NT2/D1 (cell line): Measurements from ENCODE around the gene SH3PXD2B.

ENCODE experiments used
- DNase-seq: peaks from one replicate; pipeline ENCODE4 v3.0.0-alpha.2; 2011; ENCODE audit warnings: low read depth, low spot score
- H3K27me3 ChIP-seq: 2 replicates; pipeline ENCODE4 v1.6.0; 2011; ENCODE audit warnings: mild to moderate bottlenecking; ENCODE audit not compliant: insufficient read length, insufficient read depth
- H3K36me3 ChIP-seq: 2 replicates; pipeline ENCODE4 v1.6.1; 2011; ENCODE audit warnings: mild to moderate bottlenecking, low read length, mixed read lengths; ENCODE audit not compliant: insufficient read depth, insufficient read length
- H3K4me1 ChIP-seq: 2 replicates; pipeline ENCODE4 v1.5.1; 2011; ENCODE audit not compliant: insufficient read depth, insufficient read length
- H3K4me3 ChIP-seq: 2 replicates; pipeline ENCODE4 v1.5.1; 2011; ENCODE audit warnings: low read depth; ENCODE audit not compliant: insufficient read length
- H3K9ac ChIP-seq: 2 replicates; pipeline ENCODE4 v1.6.0; 2011; ENCODE audit warnings: low read depth; ENCODE audit not compliant: insufficient read length
- H3K9me3 ChIP-seq: 2 replicates; pipeline ENCODE4 v1.5.1; 2011; ENCODE audit warnings: mild to moderate bottlenecking, low read length; ENCODE audit not compliant: insufficient read depth
- SUZ12 ChIP-seq: IDR thresholded peaks from 2 replicates; pipeline ENCODE4 v1.6.1; 2011; ENCODE audit not compliant: insufficient read length, insufficient read depth; ENCODE audit errors: extremely low read depth
- YY1 ChIP-seq: IDR thresholded peaks from 2 replicates; pipeline ENCODE4 v1.6.1; 2011; ENCODE audit not compliant: insufficient read length, insufficient read depth
- ZNF274 ChIP-seq: IDR thresholded peaks from 2 replicates; pipeline ENCODE4 v1.6.1; 2011; ENCODE audit warnings: mild to moderate bottlenecking, low read depth, low read length

SH3PXD2B gene

DNA sequence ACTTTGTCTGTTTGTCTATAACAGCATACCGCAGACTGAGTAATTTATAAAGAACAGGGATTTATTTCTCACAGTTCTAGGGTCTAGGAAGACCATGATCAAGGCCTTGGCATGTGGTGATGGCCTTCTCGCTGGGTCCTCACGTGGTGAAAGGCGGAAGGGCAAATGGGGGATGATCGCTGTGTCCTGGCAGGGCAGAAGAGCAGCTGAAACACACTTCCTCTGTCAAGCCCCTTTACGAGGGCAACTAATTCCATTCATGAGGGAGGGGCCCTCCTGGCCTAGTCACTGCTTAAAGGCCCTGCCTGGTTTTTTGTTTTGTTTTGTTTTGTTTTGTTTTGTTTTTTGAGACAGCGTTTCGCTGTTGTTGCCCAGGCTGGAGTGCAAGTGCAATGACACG, 128.9 kb downstream of the SH3PXD2B start:
- no peak for TF ChIP-seq SUZ12
- TF ChIP-seq ZNF274, result no peak
- TF ChIP-seq YY1, result no peak
- Histone ChIP-seq H3K9ac (no peak overlapping the region), H3K4me1 (no peaks in the 10 kb centered on the region), H3K9me3 (no peaks in the 10 kb centered on the region), H3K27me3 (no peaks in the 10 kb centered on the region), H3K36me3 (no peaks in the 10 kb centered on the region), H3K4me3 (no peak overlapping the region)
- no peak for DNase-seq

DNA sequence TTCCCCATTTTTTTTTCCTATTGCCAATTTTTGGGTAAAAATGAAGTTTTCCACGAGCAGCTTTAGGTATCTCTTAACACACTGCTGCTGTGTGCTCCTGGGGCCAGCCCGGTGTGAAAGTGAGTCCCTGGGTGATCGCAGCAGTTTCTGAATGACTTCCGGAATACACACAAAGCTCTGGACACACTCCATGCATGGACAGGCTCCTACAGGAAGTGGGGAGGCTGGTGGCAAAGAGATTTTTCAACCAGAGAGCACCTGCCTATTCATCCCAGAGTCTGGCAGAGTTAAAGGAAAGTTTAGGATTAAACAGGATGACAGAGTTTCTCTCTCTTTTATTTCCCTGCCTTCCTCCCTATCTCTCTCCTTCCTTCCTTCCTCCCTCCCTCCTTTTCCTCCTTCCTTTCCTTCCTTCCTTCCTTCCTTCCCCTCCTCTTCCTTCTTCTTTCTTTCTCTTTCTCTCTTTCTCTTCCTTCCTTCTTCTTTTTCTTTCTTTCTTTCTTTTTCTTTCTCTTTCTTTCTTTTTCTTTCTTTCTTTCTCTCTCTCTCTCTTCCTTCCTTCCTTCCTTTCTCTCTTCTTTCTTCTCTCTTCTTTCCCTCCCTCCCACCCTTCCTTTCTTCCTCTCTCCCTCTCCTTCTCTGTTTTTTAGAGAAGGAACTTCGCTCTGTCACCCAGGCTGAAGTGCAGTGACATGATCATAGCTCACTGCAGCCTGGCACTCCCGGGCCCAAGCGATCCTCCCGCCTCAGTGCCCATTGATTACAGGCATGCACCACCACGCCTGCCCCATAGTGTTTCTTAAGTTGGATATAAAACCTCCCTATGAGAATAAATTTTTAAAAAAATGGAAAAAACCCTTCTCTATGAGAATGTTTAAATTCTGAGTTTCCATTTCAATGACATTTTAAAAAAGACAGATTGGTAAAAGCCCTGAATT, 132.0 kb downstream of the SH3PXD2B start:
- Histone ChIP-seq H3K9me3 (no peaks in the 10 kb centered on the region), H3K27me3 (no peaks in the 10 kb centered on the region), H3K36me3 (no peaks in the 10 kb centered on the region), H3K4me3 (no peak overlapping the region), H3K9ac (no peak overlapping the region), H3K4me1 (no peaks in the 10 kb centered on the region)
- TF ChIP-seq YY1 (no peak), ZNF274 (no peak), SUZ12 (no peak)
- no peak for DNase-seq

DNA sequence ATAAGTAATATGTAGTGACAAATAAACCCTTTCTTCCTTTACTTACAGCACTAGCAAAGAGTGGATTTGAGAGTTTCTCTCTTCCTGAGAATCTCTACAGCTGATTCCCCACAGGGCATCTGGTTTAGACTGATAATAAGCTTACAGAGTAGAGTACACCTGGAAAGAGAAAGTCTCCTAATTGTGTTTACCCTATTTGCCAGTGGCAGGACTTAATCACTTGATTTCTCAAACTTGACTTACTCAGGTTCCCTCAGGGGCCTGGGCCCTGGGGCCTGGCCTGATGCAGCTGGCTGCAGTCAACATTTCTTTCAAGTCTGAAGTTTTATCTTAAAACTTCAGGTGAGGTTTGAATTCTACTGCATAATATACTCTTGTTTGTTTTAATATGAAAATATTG, 132.7 kb downstream of the SH3PXD2B start:
- TF ChIP-seq YY1, result no peak
- no peak for TF ChIP-seq SUZ12
- no peak for TF ChIP-seq ZNF274
- Histone ChIP-seq H3K36me3 (no peaks in the 10 kb centered on the region), H3K27me3 (no peaks in the 10 kb centered on the region), H3K4me3 (no peak overlapping the region), H3K4me1 (no peaks in the 10 kb centered on the region), H3K9me3 (no peaks in the 10 kb centered on the region), H3K9ac (no peak overlapping the region)
- no peak for DNase-seq

DNA sequence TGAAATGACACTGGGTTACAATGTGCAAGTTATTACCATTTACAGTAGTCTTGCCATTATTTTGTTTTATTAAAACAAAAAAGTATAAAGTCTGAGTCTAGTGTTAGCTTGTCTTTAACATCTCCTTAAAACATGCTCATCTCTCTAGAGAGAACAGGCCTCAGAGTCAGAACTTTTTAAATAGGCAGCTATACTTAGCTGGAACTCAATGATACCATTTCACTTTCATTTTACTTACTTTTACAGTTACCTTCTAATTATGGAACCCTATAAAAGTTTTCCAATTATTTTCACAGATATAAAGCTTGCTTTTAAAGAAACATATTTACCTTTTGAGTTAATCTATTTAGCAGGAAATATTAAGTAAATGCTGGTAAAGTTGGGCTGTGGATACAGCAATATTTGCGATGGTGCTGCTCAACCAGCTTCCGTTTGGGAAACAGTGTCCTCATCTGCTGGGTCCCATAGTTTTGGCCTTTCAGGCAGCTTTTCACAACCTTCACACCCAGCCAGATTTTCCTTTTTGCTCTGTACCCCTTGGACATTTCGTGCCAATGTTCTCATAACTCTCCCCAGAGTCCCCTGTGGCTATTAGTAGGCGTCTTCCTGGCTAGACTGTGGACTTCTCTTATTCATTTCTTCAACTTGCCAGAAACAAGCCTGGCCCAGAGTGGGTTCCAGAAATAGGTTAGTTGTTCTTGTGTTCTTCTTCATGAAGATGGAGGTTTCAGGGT, 134.4 kb downstream of the SH3PXD2B start:
- no peak for DNase-seq
- Histone ChIP-seq H3K9me3 (no peaks in the 10 kb centered on the region), H3K27me3 (no peaks in the 10 kb centered on the region), H3K9ac (no peak overlapping the region), H3K4me3 (no peak overlapping the region), H3K4me1 (no peaks in the 10 kb centered on the region), H3K36me3 (no peaks in the 10 kb centered on the region)
- TF ChIP-seq SUZ12 (no peak), YY1 (no peak), ZNF274 (no peak)

DNA sequence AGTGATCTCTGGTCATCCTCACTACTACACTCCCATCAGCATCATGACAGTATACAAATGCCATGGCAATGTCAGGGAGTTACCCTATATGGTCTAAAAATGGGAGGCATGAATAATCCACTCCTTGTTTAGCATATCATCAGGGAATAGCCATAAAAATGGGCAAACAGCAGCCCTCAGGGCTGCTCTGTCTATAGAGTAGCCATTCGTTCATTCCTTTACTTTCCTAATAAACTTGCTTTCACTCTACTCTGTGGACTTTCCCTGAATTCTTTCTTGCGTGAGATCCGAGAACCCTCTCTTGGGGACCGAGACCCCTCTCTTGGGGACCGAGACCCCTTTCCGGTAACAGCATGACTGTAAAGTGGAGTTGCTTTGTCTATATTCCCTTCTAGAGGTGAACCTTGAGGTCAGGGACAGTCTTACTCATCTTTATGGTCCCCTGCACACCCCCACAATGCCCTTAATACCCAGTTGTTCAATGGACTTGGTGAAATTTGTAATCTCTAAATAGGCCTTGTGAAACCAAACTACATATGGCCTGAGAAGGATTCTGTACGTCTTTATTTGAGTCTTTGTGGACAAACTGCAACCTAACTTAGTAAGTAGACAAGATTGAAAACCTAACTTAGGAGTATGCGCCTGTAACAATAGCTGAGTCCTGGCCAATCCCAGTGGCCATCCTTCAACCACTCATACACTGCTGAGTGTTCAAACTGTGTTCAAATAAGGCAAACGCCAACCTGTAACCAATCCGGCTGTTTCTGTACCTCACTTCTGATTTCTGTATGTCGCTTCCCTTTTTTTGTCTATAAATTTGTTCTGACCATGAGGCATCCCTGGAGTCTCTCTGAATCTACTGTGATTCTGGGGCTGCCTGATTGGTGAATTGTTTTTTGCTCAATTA, 138.5 kb downstream of the SH3PXD2B start:
- no peaks in the 10 kb centered on the region for H3K4me1 ChIP-seq
- no peaks in the 10 kb centered on the region for H3K9me3 ChIP-seq
- TF ChIP-seq YY1, result no peak
- no peak for TF ChIP-seq ZNF274
- TF ChIP-seq SUZ12, result no peak
- no peak overlapping the region for H3K9ac ChIP-seq
- no peak for DNase-seq
- H3K36me3 ChIP-seq, result no peaks in the 10 kb centered on the region
- H3K27me3 ChIP-seq, result no peaks in the 10 kb centered on the region
- H3K4me3 ChIP-seq, result no peak overlapping the region

DNA sequence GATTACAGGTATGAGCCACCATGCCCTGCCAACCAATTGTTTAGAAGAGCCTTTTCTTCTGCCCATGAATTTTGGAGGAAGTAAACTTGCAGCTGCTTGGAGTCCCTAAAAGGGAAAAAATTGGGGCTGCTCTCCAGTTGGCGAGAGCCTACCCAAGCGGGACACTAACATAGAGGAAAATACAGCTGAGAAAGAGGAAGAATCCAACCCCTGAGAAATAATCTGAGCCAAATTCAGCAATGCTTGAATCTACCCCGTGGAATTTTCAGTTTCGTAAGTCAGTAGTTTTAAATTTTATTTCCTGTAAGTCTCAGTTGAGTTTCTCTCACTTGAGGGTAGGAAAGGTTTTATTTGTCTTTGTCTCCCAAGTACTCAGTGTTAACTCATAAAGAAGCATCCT, 140.4 kb downstream of the SH3PXD2B start:
- Histone ChIP-seq H3K4me1 (no peaks in the 10 kb centered on the region), H3K27me3 (no peaks in the 10 kb centered on the region), H3K36me3 (no peaks in the 10 kb centered on the region), H3K4me3 (no peak overlapping the region), H3K9ac (no peak overlapping the region), H3K9me3 (no peaks in the 10 kb centered on the region)
- TF ChIP-seq YY1 (no peak), SUZ12 (no peak), ZNF274 (no peak)
- DNase-seq, result no peak

DNA sequence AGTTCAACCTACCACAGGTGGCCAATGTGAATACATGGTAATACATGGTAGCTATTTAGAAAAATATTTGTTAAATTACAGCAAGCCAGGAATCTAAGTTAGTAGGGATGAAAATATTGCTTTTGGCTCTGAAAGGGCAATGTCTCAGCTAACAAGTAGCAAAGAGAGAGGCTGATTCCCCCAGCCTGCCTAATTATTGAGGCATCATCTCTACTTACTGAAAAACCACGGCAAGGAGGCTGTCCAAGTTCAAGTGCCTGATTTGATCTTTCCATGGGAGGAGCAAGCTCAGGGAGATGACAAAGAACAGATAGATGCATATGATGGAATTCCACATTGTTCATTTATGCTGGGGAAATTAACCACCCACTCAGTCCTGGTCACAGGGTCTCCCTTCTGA, 142.0 kb downstream of the SH3PXD2B start:
- no peak for DNase-seq
- no peaks in the 10 kb centered on the region for H3K27me3 ChIP-seq
- no peaks in the 10 kb centered on the region for H3K36me3 ChIP-seq
- H3K9me3 ChIP-seq, result no peaks in the 10 kb centered on the region
- TF ChIP-seq YY1, result no peak
- H3K4me3 ChIP-seq, result no peak overlapping the region
- H3K9ac ChIP-seq, result no peak overlapping the region
- H3K4me1 ChIP-seq, result no peaks in the 10 kb centered on the region
